ENCODE results near the gene DRC3.

- no peak for TF ChIP-seq CTCF (IDR thresholded peaks at IDR 0.05; ENCODE audit: insufficient read depth, low read depth, low read length)
- TF ChIP-seq EZH2 (IDR thresholded peaks at IDR 0.05; ENCODE audit: insufficient read depth, low read length) = no peak
These were observed 8.8 kb upstream of the DRC3 start for GRCh38 chr17:17963694-17964436.
